HL-60 (cell line): ENCODE data around the gene APH1B.
A peak's percentile ranks its signal among the peaks of the same experiment; 100 is the strongest.

Source experiments
- GABPA ChIP-seq: IDR thresholded peaks from 2 replicates; pipeline ENCODE4 v1.6.1; 2012; ENCODE audit warnings: low read depth
- POLR2AphosphoS5 ChIP-seq: IDR thresholded peaks from 2 replicates; pipeline ENCODE4 v1.6.1; 2012; ENCODE audit warnings: low read depth
- TF ChIP-seq, protein P1 (sequence below): IDR thresholded peaks from one replicate; pipeline ENCODE4 v1.5.1; 2011; ENCODE audit warnings: low read length, control low read depth, inconsistent platforms; ENCODE audit not compliant: insufficient read depth
- TF ChIP-seq, protein P2 (sequence below): IDR thresholded peaks from 2 replicates; pipeline ENCODE4 v1.6.1; 2012; ENCODE audit warnings: low read depth; ENCODE audit not compliant: insufficient replicate concordance

GRCh38 chr15:63288778-63289378, 11.5 kb downstream of the APH1B start:
- TF ChIP-seq, protein P1, sequence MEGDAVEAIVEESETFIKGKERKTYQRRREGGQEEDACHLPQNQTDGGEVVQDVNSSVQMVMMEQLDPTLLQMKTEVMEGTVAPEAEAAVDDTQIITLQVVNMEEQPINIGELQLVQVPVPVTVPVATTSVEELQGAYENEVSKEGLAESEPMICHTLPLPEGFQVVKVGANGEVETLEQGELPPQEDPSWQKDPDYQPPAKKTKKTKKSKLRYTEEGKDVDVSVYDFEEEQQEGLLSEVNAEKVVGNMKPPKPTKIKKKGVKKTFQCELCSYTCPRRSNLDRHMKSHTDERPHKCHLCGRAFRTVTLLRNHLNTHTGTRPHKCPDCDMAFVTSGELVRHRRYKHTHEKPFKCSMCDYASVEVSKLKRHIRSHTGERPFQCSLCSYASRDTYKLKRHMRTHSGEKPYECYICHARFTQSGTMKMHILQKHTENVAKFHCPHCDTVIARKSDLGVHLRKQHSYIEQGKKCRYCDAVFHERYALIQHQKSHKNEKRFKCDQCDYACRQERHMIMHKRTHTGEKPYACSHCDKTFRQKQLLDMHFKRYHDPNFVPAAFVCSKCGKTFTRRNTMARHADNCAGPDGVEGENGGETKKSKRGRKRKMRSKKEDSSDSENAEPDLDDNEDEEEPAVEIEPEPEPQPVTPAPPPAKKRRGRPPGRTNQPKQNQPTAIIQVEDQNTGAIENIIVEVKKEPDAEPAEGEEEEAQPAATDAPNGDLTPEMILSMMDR: peak; percentile 39
- TF ChIP-seq POLR2AphosphoS5: no peak
- no peak for TF ChIP-seq GABPA
- TF ChIP-seq, protein P2, sequence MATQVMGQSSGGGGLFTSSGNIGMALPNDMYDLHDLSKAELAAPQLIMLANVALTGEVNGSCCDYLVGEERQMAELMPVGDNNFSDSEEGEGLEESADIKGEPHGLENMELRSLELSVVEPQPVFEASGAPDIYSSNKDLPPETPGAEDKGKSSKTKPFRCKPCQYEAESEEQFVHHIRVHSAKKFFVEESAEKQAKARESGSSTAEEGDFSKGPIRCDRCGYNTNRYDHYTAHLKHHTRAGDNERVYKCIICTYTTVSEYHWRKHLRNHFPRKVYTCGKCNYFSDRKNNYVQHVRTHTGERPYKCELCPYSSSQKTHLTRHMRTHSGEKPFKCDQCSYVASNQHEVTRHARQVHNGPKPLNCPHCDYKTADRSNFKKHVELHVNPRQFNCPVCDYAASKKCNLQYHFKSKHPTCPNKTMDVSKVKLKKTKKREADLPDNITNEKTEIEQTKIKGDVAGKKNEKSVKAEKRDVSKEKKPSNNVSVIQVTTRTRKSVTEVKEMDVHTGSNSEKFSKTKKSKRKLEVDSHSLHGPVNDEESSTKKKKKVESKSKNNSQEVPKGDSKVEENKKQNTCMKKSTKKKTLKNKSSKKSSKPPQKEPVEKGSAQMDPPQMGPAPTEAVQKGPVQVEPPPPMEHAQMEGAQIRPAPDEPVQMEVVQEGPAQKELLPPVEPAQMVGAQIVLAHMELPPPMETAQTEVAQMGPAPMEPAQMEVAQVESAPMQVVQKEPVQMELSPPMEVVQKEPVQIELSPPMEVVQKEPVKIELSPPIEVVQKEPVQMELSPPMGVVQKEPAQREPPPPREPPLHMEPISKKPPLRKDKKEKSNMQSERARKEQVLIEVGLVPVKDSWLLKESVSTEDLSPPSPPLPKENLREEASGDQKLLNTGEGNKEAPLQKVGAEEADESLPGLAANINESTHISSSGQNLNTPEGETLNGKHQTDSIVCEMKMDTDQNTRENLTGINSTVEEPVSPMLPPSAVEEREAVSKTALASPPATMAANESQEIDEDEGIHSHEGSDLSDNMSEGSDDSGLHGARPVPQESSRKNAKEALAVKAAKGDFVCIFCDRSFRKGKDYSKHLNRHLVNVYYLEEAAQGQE: no peak
